GM19467 (cell line): ENCODE measurements around the gene AKAP10.
"Not testable (repeated sequence)": the region's sequence is repeated elsewhere in the genome, so short reads cannot be mapped to it uniquely, and the experiment has no call there.

Experiments
- ATAC-seq: cut with Tn5 transposase; IDR thresholded peaks from one replicate; pipeline ENCODE4 v1.9.1; 2021; ENCODE audit warnings: mild to moderate bottlenecking, moderate library complexity; ENCODE audit not compliant: unreplicated experiment

Gene AKAP10, protein sequence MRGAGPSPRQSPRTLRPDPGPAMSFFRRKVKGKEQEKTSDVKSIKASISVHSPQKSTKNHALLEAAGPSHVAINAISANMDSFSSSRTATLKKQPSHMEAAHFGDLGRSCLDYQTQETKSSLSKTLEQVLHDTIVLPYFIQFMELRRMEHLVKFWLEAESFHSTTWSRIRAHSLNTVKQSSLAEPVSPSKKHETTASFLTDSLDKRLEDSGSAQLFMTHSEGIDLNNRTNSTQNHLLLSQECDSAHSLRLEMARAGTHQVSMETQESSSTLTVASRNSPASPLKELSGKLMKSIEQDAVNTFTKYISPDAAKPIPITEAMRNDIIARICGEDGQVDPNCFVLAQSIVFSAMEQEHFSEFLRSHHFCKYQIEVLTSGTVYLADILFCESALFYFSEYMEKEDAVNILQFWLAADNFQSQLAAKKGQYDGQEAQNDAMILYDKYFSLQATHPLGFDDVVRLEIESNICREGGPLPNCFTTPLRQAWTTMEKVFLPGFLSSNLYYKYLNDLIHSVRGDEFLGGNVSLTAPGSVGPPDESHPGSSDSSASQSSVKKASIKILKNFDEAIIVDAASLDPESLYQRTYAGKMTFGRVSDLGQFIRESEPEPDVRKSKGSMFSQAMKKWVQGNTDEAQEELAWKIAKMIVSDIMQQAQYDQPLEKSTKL

DNA sequence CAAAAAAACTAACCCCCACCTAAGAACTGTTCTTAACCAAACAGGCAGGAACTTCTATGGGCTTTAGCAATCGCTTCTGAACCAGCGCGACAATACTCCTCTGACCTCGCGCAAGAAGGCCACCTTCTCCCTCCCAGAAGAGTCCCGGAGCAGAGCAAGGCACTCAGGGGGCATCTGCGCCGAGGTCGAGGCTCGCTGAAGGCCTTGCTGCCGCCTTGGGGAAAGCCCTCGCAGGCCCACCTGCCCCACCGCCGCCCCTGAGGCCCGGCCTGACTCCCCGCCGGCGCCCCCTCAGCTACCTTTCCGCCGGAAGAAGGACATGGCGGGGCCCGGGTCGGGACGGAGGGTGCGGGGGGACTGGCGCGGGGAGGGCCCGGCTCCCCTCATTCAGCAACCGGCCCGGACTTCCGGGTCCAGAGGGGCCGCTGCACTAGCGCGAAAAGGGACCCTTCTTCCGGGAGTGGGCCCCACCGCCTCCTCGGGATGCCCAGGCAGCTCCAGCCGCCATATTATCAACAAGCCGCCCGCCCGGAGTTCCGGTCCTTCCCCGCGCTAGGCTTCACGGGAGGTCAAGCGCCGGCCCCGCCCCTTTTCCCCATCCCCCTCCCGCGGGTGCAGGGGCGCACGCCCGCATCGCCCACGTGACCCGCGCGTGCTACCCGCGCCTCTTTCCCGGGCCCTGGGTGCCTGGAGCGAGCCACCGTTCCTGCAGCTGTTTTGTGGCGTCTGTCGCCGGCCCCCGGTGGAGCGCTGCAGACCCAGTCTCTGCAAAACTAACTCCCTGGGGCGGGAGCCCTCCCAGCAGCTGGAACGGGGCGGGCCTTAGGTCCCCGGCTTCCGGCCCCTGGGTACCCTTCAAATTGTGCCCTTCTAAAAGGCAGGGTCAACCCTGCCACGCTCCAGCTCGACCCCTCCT lies at the start of gene AKAP10:
Gene AKAP10 (minus strand): TSS at position 536 of the 916 bp plus-strand sequence. CDS start 149 bp downstream, at position 387.
- ATAC-seq, result peak; percentile 68

DNA sequence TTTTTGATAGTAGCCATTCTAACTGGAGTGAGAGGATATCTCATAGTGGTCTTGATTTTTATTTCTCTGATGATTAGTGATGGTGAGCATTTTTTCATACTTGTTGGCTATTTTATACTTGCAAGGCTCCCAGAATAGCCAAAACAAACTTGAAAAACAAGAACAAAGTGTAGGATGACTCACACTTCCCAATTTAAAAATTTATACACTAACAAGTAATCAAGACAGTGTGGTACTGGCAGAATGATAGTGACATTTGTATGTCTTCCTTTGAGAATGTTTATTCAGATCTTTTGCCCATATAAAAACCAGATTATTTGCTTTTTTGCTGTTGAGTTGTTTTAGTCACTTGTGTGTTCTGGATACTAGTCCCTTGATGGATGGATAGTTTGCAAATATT lies 49.3 kb upstream of the AKAP10 start:
- no peak for ATAC-seq

DNA sequence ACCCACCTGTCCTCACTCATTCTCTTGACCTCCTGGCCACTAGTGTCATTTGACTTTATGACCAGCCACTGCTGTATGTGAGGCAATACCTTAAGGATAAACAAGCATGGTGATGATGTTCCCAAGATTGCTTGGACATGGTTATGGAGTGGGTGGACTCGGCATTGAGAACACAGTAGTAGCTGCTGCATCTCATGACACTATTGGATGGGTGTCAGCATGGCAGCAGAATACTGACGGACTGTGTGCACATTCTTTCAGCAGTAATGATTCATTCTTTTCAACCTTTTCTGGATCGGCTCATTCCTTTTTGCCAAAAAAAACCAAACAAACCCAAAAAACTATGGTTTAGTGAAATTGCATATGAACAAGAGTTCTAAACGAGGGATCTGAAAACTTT lies 45.1 kb upstream of the AKAP10 start:
- ATAC-seq, result no peak

DNA sequence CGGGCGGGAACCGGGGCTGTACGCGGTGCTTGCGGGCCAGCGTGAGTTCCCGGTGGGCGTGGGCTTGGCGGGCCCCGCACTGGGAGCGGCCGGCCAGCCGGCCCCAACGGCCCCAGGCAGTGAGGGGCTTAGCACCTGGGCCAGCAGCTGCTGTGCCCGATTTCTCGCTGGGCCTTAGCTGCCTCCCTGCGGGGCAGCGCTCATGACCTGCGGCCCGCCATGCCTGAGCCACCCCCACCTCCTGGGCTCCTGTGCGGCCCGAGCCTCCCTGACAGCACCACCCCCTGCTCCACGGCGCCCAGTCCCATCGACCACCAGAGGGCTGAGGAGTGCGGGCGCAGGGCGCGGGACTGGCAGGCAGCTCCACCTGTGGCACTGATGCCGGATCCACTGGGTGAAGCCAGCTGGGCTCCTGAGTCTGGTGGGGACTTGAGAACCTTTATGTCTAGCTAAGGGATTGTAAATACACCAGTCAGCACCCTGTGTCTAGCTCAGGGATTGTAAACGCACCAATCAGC lies 38.9 kb upstream of the AKAP10 start:
- ATAC-seq, result not testable (repeated sequence)

DNA sequence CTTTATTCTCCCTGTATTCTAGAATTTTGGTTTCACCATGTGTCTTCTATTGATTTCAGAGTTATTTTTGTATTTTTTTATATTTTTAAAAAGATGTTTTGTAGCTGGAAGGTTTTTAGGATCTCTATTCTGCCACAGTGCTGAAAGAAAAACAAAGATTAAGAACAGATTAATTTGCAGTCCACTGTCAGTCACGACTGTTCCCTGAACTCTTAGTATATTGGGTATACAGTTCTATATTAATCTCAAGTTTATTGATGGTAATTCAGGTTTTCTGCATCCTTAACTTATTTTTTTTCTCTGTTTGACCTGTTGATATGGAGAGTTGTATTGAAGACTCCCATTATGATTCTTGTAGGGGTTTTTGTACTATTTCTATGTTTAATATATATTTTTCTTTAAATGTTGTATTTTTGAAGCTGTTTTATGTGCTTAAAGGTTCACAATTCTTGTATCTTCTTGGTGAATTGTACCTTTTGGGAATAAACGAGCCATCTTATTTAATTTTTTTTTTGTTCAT lies 34.4 kb upstream of the AKAP10 start:
- ATAC-seq, result no peak

DNA sequence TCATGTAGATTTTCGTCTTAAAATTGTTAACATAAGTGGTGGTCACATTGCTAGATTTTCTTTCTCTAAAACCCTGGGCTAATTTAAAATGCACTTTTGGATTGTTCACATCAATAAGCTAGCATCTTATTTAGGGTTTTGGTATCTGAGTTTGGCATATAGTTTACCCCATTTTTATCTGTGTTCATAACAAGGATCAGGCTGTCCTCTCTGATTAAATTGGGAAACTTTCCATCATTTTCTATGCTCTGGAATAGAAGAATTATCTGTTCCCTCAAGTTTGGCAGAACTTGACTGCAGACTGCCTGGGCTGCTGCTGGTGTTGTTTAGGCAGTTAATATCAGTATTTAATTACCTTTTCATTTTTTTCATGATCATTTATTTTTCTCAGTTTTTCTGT lies 33.3 kb upstream of the AKAP10 start:
- ATAC-seq, result no peak

DNA sequence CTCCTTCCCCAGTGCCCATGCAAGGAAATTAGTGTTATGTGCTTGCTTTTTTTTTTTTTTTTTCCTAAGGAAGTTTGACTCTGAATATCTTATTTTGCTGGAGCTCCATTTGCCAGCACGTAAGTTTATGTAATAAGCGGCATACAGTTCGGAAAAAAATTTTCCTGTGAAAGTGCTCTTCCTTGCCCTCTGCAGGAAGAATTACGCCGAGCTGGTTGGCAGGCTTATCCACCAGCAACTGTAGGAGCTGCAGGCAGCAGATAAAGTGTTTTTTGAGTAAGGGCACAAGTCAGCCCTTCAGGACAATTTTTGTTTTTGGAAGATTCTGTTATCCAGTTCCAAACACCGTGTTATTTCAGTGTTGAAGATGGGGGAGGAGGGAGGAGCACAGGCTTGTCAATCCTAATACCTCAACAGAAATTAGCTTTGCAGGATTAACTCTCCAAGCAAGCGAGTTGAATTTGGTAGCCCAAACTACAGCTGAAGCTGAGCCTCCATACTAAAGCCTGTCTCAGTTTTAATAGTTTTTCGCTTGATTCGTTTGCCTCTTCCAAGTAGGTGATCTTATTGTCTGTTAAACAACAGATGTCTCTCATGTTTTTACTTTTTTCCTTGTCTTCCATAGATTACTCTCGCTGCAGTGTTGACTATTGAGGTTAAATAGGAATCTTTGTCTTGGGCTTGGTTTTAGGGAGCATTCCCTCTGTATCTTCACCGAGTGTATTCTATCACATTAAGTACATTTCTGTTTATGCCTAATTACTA lies 32.7 kb upstream of the AKAP10 start:
- no peak for ATAC-seq

DNA sequence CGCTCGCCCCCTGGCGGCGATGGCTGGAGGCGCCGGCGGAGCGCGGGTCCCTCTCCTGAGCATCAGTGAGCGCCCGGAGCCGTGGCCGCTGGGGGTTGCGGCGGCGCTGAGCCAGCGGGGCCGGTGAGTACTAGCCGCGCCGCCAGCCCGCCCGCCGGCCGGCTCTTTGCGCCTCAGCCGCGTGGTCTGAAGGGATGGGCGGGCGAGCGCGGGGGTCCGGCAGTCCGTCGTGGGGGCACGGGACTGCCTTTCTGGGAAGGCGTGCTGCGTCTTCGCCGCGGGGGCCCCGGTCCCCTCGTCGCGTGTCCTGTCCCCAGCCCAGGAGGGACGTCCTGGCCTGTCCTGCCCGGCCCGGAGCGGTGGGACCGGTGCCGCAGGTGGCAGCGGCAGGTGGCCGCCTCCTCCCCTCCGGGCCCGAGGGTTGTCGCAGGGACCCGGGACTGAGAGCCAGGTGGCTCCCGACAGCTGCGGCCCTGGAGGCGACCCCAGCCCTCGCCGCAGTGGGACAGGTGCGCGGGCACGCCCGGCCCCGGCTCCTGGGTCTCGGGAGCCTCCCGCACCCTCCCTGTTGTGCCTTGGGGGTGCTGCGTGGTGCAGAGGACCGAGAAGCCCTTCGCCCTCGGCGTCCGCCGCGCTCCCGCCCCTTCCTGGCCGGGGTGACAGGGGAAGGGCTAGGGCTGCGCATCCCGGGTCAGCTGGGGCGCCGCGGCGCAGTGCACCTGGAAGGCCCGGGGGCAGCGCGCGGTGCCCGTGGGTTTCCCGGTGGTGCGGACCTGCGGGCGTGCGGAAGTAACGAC lies 31.9 kb upstream of the AKAP10 start, which contains the start of gene SPECC1:
Gene SPECC1 (plus strand): TSS at position 58 of the 797 bp plus-strand sequence. CDS start 87,293 bp downstream, outside the sequence.
- ATAC-seq, result peak; percentile 96

DNA sequence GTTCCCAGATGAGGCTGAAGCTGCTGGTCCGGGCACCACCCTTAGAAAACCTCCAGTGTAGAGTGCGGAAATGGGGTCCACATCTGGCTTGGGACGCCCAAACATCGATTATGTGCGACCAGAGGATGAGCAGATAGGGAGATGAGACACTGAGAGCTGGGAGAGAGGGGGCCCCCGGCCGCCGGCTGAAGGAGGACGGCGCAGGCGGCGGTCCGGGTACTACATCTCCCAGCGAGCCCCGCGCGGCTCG lies 31.3 kb upstream of the AKAP10 start:
- ATAC-seq, result no peak

DNA sequence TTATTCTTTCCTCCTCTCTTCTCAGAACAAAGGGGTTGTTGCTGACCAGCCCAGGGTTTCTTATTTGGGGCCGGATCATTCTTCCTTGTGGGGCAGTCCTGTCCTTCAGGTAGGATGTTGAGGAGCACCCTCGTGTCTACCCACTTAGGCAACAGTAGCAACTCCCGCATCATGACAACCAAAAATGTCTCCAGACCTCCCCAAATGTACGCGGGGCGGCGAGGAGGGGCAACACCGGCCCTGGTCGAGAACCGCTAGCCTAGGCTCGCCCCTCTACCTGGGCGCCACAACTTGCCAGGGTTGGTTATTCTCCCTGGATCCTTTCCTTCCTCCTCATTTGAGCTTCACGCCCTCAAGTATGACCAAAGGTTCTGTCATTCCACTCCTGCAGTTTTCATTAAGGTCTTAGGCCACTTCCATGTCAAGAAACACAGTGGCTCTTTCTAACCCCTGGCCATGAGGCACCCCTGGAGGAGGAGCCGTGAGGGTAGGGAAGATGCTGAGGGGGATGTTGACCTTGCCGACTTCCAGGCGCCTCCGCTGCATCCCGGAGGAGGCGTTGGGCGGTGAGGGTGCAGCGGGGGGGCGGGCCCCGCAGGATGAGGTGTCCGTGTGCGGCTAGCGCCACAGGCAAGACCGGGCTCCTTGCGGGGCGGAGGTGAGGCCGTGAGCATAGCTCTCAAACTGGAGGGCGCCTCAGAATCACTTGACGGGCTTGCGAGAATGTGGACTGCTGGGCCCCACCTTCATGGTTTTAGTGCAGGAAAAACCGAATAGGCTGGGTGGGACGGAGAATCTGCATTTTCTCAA lies 30.8 kb upstream of the AKAP10 start:
- ATAC-seq, result no peak

DNA sequence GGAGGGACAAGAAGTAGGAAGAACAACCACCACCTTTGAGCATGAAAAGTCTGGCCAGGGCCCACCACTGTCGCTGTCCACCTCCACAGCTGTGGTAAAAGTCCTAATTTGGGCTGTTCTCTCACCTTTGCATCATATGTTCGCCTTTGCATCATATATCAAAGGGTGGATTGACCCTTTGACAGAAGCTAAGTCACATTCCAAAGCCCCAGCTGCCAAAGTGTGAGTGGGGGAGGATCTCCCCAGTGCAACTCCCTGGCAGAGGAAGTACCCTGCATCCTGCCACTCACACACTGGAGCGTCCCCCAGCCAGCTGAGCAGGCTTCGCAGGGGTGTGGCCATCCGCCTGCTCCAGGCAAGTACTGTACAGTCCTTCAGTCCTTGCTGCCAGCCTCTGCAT lies 18.9 kb upstream of the AKAP10 start:
- no peak for ATAC-seq

DNA sequence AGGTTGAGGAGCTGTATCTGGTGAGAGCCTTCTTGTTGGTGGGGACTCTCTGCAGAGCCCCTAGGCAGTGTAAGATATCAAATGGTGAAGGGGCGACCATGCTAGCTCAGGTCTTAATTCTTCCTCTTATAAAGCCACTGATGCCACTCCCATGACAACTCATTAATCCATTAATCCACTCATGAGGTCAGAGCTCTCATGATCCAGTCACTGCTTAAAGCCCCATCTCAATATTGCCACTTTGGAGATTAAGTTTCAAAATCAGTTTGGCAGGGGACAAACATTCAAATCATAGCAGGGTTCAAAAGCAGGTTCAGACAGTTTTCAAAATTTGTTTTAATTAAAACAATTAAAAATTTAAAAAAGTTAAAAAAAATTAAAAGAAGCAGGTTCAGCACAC lies 18.5 kb upstream of the AKAP10 start:
- ATAC-seq, result no peak

DNA sequence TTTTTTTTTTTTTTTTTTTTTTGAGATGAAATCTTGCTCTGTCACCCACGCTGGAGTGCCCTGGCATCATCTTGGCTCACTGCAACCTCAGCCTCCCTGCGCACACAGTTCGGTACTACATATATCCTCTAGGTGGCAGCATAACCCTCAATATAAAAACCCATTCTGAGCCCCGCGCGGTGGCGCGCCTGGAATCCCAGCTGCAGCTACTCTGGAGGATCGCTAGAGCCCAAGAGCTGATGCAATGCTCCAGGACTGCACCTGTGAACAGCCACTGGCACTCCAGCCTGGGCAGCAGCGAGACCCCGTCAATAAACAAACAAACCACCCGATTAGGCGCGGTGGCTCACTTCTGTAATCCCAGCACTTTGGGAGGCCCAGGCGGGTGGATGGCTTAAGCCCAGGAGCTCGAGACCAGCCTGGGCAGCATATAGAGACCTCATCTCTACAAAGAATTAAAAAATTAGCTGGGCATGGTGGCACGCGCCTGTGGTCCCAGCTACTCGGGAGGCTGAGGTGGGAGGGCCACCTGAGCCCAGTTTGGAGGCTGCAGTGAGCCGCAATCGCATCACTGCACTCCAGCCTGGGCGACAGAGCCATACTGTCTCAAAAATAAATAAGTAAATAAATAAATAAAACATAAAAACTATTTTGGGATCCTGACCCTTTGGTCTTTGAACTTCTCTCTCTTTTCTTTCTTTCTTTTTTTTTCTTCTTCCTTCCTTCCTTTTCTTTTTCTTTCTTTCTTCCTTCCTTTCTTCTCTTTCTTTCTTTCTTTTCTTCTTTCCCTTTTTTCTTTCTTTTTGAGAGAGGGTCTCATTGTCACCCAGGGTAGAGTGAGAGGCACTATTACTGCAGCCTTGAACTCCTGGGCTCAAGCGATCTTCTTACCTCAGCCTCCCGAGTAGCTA lies 15.4 kb upstream of the AKAP10 start:
- ATAC-seq, result peak; percentile 82

DNA sequence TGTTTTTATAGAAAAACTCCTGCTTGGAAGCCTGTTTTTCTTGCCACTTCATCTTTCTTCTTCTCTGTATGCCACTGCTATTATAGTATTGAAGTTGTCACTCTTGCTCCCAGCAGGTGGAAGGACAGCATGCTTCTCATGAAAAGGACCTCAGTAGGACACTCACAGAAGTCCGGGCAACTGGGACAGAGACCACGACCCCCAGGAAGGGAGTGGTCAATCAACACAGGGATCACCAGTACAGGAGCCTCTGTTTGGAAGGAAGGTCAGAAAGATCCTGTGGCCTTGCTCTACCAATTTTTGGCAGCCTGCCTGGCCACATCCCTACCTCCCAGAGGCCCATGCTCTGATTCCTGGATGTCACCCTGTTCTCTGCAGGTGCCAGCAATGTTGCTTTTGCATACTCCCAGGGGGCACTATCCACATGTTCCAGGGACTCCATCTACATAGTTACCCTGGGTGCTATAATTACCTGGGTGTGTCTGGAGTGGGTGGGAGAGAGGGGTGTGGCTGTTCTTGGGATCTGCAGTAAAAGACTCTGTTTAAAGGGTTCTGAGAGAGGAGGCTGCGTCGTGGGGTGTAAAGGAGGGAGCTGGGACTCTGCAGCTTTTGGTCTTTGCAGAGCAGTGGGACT lies 13.7 kb upstream of the AKAP10 start:
- no peak for ATAC-seq

DNA sequence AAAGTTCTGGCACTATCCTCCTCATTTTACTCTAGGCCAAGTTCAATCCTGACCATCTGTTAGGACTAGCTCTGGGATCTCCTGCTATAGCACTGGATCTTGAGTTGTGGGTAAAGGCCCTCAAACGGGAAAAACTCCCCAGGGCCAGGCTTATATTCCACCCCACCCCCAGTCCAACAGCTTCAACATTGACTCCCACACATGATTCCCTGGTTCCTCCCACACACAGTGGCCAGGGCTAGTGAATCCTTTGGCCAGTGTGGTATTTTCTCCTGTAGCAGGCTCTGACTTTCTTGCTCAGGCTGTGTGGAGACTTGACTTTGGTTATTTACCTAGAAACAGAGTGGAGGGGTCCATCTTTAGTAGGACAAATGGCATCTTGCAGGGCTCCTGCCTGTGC lies 10.3 kb upstream of the AKAP10 start:
- ATAC-seq, result no peak

DNA sequence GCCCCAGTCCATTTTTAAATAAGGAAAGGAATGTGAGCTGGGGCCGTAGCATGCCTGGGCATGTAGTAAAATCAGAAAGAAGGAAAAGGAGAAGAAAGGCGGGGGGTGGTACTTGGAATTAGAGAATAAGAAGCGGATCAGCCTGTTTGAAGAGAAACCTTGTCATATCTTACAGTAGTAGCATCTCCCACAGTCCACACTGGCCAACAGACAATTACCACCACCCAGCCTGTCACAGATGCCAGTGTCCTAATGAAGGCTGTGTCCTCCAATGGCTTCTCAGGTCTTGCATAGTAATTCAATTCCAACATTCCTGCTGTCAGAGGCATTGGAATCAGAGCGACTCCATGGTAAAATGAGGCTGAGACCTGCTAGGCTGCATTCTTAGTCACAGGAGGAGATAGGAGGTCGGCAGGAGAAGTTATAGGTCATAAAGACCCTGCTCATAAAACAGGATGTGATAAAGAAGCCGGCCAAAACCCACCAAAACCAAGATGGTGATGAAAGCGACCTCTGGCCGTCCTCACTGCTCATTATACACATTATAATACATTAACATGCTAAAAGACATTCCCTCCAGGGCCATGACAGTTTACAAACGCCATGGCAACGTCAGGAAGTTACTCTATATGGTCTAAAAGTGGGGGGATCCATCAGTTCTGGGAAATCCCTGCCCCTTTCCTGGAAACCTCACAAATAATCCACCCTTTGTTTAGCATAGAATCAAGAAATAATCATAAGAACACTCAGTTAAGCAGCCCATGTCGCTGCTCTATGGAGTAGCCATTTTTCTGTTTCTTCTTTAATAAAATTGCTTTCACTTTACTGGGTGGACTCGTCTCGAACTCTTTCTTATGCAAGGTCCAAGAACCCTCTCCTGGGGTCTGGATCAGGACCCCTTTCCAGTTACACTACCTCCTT lies 9.6 kb upstream of the AKAP10 start:
- ATAC-seq, result no peak
